ENCODE results near the gene BHLHE40. TPM values are rescaled to one million over a fixed set of nuclear protein-coding genes. Genes with fewer than 3 reads are reported as not detected.

Gene BHLHE40
- total RNA-seq, 4 donors from 2014 or later = 8.3 to 170 (median 19.4) TPM

- 80% methylated on average over 4 of the region's 4 CpGs for WGBS
- no peak for DNase-seq (ENCODE audit: extremely low spot score)
- H3K27ac ChIP-seq (replicated peaks in 1 of 4) = no peak overlapping the region
- no peak overlapping the region for H3K4me3 ChIP-seq
- H3K9me3 ChIP-seq = no peaks in the 10 kb centered on the region
- no peaks in the 10 kb centered on the region for H3K36me3 ChIP-seq
- intact Hi-C loops (cut with DNase I) = loop anchor here (5.0 kb wide), 1 partner anchor 62 kb away; no protein-coding TSS in a partner anchor
- TF ChIP-seq CTCF (IDR thresholded peaks at IDR 0.05) (no peak), POLR2AphosphoS5 (IDR thresholded peaks at IDR 0.05) (no peak), POLR2A (IDR thresholded peaks at IDR 0.05; ENCODE audit: low read depth) (no peak), EP300 (IDR thresholded peaks at IDR 0.05) (no peak)
- no peaks in the 10 kb centered on the region for H3K27me3 ChIP-seq
- H3K4me1 ChIP-seq = peaks cover 0 to 15% (median 10%) of the 10 kb centered on the region in 4 donors
Observed at GRCh38 chr3:4950351-4950784, 28.9 kb upstream of the BHLHE40 start.

- no peak for TF ChIP-seq EP300 (IDR thresholded peaks at IDR 0.05)
- TF ChIP-seq POLR2A (IDR thresholded peaks at IDR 0.05; ENCODE audit: low read depth) = no peak
- TF ChIP-seq CTCF (IDR thresholded peaks at IDR 0.05) = no peak
- no peak for TF ChIP-seq POLR2AphosphoS5 (IDR thresholded peaks at IDR 0.05)
- intact Hi-C loops (cut with DNase I) = loop anchor here (5.0 kb wide), 1 partner anchor 61 kb away; no protein-coding TSS in a partner anchor
- DNase-seq (ENCODE audit: extremely low spot score) = no peak
- no peaks in the 10 kb centered on the region for H3K9me3 ChIP-seq
- H3K27ac ChIP-seq (replicated peaks in 1 of 4) = no peak overlapping the region
- H3K27me3 ChIP-seq = no peaks in the 10 kb centered on the region
- 88% methylated on average over 8 of the region's 8 CpGs for WGBS
- H3K36me3 ChIP-seq = no peaks in the 10 kb centered on the region
- H3K4me3 ChIP-seq = no peak overlapping the region
- peaks cover 0 to 15% (median 10%) of the 10 kb centered on the region in 4 donors for H3K4me1 ChIP-seq
Observed at GRCh38 chr3:4950948-4951347, 28.3 kb upstream of the BHLHE40 start.

DNA sequence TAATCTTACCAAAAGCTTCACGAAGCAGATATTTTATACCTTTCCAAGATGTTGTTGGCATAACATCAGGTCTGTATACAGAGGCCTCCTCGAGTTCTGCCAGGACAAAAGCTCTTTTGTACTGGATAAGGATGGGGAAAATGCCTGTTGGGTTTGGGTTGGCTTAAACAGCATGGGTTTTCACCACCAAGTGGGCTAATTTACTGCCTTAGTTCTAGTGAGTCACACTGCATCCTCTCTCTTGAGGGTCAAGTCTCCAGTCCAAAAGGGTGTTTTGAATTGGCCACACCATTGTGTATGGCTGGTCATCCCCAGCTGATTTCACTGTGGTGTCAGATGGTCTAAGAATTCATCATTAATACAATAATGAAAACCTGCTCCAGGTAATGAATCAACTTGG is 26.1 kb upstream of the BHLHE40 start:
- no peaks in the 10 kb centered on the region for H3K27me3 ChIP-seq
- TF ChIP-seq CTCF (IDR thresholded peaks at IDR 0.05) (no peak), EP300 (IDR thresholded peaks at IDR 0.05) (no peak), POLR2AphosphoS5 (IDR thresholded peaks at IDR 0.05) (no peak), POLR2A (IDR thresholded peaks at IDR 0.05; ENCODE audit: low read depth) (no peak)
- H3K27ac ChIP-seq (replicated peaks in 1 of 4) = no peak overlapping the region
- intact Hi-C loops (cut with DNase I) = loop anchor here (5.0 kb wide), 1 partner anchor 59 kb away; no protein-coding TSS in a partner anchor
- no peaks in the 10 kb centered on the region for H3K36me3 ChIP-seq
- no peak overlapping the region for H3K4me3 ChIP-seq
- 46% methylated on average over 2 of the region's 2 CpGs for WGBS
- H3K9me3 ChIP-seq = no peaks in the 10 kb centered on the region
- no peak for DNase-seq (ENCODE audit: extremely low spot score)
- H3K4me1 ChIP-seq = peaks cover 0 to 15% (median 10%) of the 10 kb centered on the region in 4 donors

- DNase-seq (ENCODE audit: extremely low spot score) = no peak
- intact Hi-C loops (cut with DNase I) = loop anchor here (5.0 kb wide), 1 partner anchor 58 kb away; no protein-coding TSS in a partner anchor
- no peak overlapping the region for H3K4me3 ChIP-seq
- peaks cover 0 to 15% (median 10%) of the 10 kb centered on the region in 4 donors for H3K4me1 ChIP-seq
- H3K27me3 ChIP-seq = no peaks in the 10 kb centered on the region
- peaks cover 0 to 5% (median 0%) of the 10 kb centered on the region in 4 donors for H3K9me3 ChIP-seq
- H3K36me3 ChIP-seq = no peaks in the 10 kb centered on the region
- TF ChIP-seq CTCF (IDR thresholded peaks at IDR 0.05) (no peak), EP300 (IDR thresholded peaks at IDR 0.05) (no peak), POLR2A (IDR thresholded peaks at IDR 0.05; ENCODE audit: low read depth) (no peak), POLR2AphosphoS5 (IDR thresholded peaks at IDR 0.05) (no peak)
- 89% methylated on average over 6 of the region's 6 CpGs for WGBS
- no peak overlapping the region for H3K27ac ChIP-seq (replicated peaks in 1 of 4)
Observed at GRCh38 chr3:4954256-4955000, 24.8 kb upstream of the BHLHE40 start.

All from esophagus muscularis mucosa (tissue), 4 donors.